Measurements from ENCODE around the gene TMEM132E. TPM values are rescaled to one million over a fixed set of nuclear protein-coding genes. Genes with fewer than 3 reads are reported as not detected.

TMEM132E gene
- total RNA-seq, 3 donors from 2014 or later = under 0.01 TPM; not detected in 1

DNA sequence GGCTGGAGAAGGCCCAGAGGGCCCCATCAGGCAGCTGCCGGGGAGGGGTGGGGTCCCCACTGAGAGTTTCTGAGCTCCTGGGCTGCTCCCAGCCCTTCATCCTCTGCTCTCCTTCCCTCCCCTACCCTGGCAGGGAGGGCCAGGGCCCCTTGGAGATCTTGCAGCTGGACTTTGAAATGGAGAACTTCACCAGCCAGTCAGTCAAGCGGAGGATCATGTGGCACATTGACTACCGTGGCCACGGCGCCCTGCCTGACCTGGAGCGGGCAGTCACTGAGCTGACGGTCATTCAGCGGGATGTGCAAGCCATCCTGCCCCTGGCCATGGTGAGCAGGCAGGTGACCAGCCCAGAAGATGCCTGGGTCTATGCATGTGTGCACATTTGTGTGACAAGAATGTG lies 49.5 kb downstream of the TMEM132E start:
- Histone ChIP-seq H3K4me1 (peaks cover 0 to 5% of the 10 kb centered on the region in 2 donors), H3K27ac (no peak overlapping the region), H3K36me3 (no peaks in the 10 kb centered on the region), H3K27me3 (peaks cover 5 to 55% of the 10 kb centered on the region in 2 donors), H3K4me3 (no peak overlapping the region), H3K9me3 (no peaks in the 10 kb centered on the region)
- intact Hi-C loops (cut with DNase I; ENCODE audit: low total_unique reads) = loop anchor here (5.0 kb wide), 1 partner anchor 157 kb away; no protein-coding TSS in a partner anchor
- TF ChIP-seq CTCF (IDR thresholded peaks at IDR 0.05) = no peak
- no peak for TF ChIP-seq POLR2A (IDR thresholded peaks at IDR 0.05)
- TF ChIP-seq POLR2AphosphoS5 (IDR thresholded peaks at IDR 0.05) = no peak
- DNase-seq (ENCODE audit: low spot score in 2 of 2) = no peak

- Histone ChIP-seq H3K36me3 (no peaks in the 10 kb centered on the region), H3K4me3 (no peak overlapping the region), H3K27me3 (peaks cover 3 to 52% of the 10 kb centered on the region in 2 donors), H3K4me1 (no peaks in the 10 kb centered on the region), H3K27ac (no peak overlapping the region), H3K9me3 (no peaks in the 10 kb centered on the region)
- no peak for DNase-seq (ENCODE audit: low spot score in 2 of 2)
- TF ChIP-seq POLR2AphosphoS5 (IDR thresholded peaks at IDR 0.05) (no peak), POLR2A (IDR thresholded peaks at IDR 0.05) (no peak), CTCF (IDR thresholded peaks at IDR 0.05) (no peak)
- intact Hi-C loops (cut with DNase I; ENCODE audit: low total_unique reads) = no loop called here
Observed at GRCh38 chr17:34633351-34633750, 54.0 kb downstream of the TMEM132E start.

GRCh38 chr17:34633760-34634159 lies 54.4 kb downstream of the TMEM132E start:
- no peak overlapping the region for H3K4me3 ChIP-seq
- no peaks in the 10 kb centered on the region for H3K4me1 ChIP-seq
- H3K27ac ChIP-seq = no peak overlapping the region
- H3K9me3 ChIP-seq = no peaks in the 10 kb centered on the region
- no peak for TF ChIP-seq POLR2A (IDR thresholded peaks at IDR 0.05)
- TF ChIP-seq CTCF (IDR thresholded peaks at IDR 0.05) = no peak
- TF ChIP-seq POLR2AphosphoS5 (IDR thresholded peaks at IDR 0.05) = no peak
- no peak for DNase-seq (ENCODE audit: low spot score in 2 of 2)
- intact Hi-C loops (cut with DNase I; ENCODE audit: low total_unique reads) = no loop called here
- no peaks in the 10 kb centered on the region for H3K36me3 ChIP-seq
- H3K27me3 ChIP-seq = peaks cover 3 to 52% of the 10 kb centered on the region in 2 donors

- H3K4me1 ChIP-seq = no peaks in the 10 kb centered on the region
- H3K36me3 ChIP-seq = no peaks in the 10 kb centered on the region
- no peak for DNase-seq (ENCODE audit: low spot score in 2 of 2)
- TF ChIP-seq POLR2A (IDR thresholded peaks at IDR 0.05) (no peak), CTCF (IDR thresholded peaks at IDR 0.05) (no peak), POLR2AphosphoS5 (IDR thresholded peaks at IDR 0.05) (no peak)
- H3K27ac ChIP-seq = no peak overlapping the region
- H3K4me3 ChIP-seq = no peak overlapping the region
- H3K27me3 ChIP-seq = peaks cover 3 to 56% of the 10 kb centered on the region in 2 donors
- intact Hi-C loops (cut with DNase I; ENCODE audit: low total_unique reads) = no loop called here
- H3K9me3 ChIP-seq = no peaks in the 10 kb centered on the region
Observed at GRCh38 chr17:34634551-34635160, 55.3 kb downstream of the TMEM132E start.

- Histone ChIP-seq H3K27ac (no peak overlapping the region), H3K36me3 (no peaks in the 10 kb centered on the region), H3K4me1 (no peaks in the 10 kb centered on the region), H3K4me3 (no peak overlapping the region), H3K27me3 (peaks cover 3 to 58% of the 10 kb centered on the region in 2 donors), H3K9me3 (no peaks in the 10 kb centered on the region)
- DNase-seq (ENCODE audit: low spot score in 2 of 2) = no peak
- intact Hi-C loops (cut with DNase I; ENCODE audit: low total_unique reads) = no loop called here
- no peak for TF ChIP-seq POLR2A (IDR thresholded peaks at IDR 0.05)
- TF ChIP-seq CTCF (IDR thresholded peaks at IDR 0.05) = no peak
- TF ChIP-seq POLR2AphosphoS5 (IDR thresholded peaks at IDR 0.05) = no peak
Observed at GRCh38 chr17:34635876-34636275, 56.5 kb downstream of the TMEM132E start.

Data from breast epithelium (tissue), 4 donors.